Measurements from ENCODE around the gene NBEA. TPM values are rescaled to one million over a fixed set of nuclear protein-coding genes. Genes with fewer than 3 reads are reported as not detected.
"Not testable (repeated sequence)": the region's sequence is repeated elsewhere in the genome, so short reads cannot be mapped to it uniquely, and the experiment has no call there.

The NBEA gene, protein sequence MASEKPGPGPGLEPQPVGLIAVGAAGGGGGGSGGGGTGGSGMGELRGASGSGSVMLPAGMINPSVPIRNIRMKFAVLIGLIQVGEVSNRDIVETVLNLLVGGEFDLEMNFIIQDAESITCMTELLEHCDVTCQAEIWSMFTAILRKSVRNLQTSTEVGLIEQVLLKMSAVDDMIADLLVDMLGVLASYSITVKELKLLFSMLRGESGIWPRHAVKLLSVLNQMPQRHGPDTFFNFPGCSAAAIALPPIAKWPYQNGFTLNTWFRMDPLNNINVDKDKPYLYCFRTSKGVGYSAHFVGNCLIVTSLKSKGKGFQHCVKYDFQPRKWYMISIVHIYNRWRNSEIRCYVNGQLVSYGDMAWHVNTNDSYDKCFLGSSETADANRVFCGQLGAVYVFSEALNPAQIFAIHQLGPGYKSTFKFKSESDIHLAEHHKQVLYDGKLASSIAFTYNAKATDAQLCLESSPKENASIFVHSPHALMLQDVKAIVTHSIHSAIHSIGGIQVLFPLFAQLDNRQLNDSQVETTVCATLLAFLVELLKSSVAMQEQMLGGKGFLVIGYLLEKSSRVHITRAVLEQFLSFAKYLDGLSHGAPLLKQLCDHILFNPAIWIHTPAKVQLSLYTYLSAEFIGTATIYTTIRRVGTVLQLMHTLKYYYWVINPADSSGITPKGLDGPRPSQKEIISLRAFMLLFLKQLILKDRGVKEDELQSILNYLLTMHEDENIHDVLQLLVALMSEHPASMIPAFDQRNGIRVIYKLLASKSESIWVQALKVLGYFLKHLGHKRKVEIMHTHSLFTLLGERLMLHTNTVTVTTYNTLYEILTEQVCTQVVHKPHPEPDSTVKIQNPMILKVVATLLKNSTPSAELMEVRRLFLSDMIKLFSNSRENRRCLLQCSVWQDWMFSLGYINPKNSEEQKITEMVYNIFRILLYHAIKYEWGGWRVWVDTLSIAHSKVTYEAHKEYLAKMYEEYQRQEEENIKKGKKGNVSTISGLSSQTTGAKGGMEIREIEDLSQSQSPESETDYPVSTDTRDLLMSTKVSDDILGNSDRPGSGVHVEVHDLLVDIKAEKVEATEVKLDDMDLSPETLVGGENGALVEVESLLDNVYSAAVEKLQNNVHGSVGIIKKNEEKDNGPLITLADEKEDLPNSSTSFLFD (N-terminal part only)
- 0.27 and 0.61 TPM in 2 replicates for total RNA-seq

DNA sequence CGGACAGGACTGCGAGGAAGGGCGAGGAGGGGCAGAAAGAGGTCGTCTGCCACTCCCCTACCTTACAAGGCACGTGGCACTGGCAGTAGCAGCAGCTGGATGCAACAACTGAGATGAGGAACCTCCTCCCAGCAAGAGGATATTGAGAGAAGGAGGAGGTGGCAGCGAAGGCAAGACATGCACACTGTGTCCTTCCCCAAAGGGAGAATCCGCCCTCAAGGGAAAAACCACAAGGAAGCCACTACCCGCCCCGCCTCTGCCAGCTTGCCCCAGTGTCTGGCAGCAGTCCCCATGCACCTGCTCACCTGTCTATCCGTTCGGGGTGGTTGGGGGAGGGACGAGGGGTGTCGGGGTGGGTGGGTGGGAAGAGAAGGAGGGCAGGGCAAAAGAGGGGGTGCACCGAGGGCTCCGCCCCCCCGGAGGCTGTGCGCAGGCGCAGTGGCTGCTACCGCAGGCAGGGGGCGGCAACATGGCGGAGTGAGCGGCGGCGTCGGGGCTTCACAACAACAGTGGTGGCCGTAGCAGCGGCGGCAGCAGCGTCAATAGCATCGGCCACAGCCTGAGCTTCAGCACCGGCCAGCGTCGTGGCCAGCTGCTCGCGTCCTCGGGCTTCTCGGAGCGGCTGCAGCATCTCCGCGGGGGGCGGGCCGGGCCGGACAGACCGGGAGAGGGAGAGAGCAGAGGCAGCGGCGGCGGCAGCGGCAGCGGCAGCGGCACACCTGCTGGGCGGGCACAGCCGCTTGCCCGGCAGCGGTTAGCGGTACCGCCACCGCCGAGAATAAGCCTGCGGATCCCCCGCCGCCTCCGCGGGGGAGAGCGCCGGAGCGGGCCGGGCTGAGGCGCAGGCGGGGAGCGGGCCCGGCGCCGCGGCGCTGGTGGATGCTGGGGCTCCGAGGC lies at the start of gene NBEA:
TSS of gene NBEA (plus strand) at position 436 of the 897 bp plus-strand sequence. CDS start 551 bp downstream, outside the sequence.
- intact Hi-C loops (cut with micrococcal nuclease): loop anchor here (2.0 to 5.0 kb wide), 6 partner anchors 195 to 1490 kb away; partner anchors contain the start of genes CCNA1 and RFC3

DNA sequence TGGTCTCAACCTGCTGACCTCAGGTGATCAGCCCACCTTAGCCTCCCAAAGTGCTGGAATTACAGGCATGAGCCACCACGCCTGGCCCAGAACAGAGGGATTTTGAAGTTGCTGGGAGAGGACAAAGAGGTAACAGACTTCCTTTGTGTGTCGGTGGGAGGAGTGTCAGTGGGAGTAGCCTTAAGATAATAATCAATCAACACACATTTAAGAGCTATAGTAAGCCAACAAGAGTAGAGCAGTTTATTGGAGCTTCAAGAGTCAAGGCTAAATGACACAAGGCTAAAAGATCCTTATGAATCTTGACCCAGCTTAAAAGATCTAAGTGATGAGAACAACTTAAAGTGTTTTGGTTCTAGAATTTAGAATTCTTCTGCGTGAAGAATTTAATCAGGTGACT lies 47.3 kb upstream of the NBEA start:
- intact Hi-C loops (cut with micrococcal nuclease): no loop called here

DNA sequence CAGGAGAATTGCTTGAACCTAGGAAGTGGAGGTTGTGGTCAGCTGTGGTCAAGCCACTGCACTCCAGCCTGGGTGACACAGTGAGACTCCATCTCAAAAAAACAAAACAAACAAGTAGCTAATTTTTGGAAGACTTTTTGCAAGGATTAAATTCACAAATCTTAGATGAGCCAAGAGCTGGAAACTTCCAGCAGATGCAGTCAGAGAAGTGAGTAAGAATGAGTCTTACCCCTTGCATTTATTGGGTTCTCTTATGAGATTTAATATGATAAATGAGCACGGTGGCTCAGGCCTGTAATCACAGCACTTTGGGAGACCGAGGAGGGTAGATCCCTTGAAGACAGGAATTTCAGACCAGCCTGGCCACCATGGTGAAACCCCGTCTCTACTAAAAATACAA lies 44.9 kb upstream of the NBEA start:
- intact Hi-C loops (cut with micrococcal nuclease): no loop called here

DNA sequence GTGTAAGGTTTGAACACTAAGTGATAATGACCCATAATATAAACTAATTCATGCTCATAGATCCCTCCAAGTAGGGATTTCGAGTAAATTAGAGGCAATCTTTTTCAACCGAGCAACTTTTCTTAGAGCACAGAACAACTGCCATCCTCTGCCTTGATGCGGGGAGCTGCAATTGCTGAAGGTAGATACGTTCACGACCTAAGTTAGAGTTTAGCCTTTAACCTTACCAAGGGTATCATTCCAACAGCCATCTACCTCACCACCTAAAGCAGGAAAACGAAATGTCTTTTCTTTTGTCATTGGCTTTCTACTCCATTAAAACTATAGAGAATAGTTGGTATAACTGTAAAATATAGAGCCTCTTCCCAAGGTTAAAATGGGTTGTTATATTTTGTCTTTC lies 42.2 kb upstream of the NBEA start:
- intact Hi-C loops (cut with micrococcal nuclease): no loop called here

DNA sequence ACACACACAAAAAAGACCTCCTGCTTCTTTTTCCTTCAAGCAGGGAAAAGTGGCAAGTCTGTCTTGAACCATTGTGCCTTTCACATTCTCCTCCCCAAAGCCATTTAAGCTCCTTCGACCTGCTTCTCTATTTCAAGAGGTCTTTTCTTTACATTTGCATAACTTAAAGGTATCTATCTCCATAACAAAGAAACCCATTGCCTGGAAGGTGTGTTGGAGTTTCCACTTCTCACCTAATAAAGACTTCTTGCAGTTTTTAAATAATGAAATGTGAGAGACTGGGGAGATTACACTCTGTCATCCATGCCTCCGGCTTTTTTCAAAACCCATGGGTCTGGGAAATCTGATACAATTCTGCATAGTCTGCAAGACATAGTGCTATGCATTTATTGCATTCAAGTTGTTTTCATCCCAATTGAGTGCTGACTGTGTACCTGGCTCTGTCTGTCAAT lies 41.8 kb upstream of the NBEA start:
- intact Hi-C loops (cut with micrococcal nuclease): no loop called here

DNA sequence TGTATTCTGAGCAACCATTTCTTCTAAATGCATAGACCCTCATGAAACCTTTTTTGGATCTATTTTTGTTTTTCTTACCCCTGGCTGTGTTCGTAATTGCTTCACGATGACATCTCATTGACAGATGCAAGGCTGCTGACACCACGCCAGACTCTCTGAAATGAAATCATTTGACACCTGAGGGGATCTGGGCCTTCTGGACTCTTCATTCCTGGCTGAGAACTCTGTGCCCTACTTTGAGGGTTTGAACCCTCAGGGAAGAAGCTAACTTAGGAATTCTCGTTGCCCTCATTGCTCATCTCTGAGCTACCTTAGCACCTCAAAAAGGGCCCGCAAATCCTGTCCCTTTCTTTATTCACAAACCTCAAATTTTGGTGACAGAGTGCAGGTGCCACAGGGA lies 40.5 kb upstream of the NBEA start:
- intact Hi-C loops (cut with micrococcal nuclease): no loop called here

DNA sequence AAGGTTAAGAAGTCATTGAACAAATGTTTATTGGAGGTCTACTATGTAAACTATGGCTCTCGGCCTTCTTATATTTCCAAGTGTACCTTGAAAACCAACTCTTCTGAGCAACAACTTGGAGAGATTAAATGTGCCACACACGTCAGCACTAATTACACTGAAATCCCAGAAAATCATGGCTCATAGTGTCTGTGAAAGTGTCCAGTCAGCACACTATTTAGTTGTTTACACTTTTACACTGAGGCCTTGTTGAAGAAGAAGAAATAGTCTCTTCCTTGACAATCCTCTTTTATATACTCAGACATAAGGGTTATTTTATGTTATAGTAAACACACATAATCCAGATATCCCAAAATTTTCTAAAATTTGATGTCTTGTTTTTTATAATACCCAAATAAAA lies 30.9 kb upstream of the NBEA start:
- intact Hi-C loops (cut with micrococcal nuclease): no loop called here

DNA sequence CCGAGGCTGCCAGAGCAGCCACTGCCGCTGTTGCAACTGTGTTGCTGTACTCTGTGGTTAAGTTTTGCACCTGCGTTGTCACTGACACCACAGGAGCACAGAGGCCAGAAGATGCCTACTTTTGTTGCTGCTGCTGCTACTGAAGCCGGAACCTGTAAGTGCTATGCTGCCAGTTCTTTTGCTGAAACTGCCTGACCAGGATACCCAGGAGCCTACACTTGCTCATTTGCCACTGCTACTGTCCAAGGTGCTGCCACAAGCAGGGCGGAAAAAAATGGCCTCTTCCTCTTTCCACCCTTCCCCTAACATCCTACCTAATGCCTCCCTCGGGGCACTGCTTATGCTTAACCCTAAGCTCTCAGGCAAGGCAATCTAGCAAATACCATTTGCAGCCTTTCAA lies 29.0 kb upstream of the NBEA start:
- intact Hi-C loops (cut with micrococcal nuclease): no loop called here

DNA sequence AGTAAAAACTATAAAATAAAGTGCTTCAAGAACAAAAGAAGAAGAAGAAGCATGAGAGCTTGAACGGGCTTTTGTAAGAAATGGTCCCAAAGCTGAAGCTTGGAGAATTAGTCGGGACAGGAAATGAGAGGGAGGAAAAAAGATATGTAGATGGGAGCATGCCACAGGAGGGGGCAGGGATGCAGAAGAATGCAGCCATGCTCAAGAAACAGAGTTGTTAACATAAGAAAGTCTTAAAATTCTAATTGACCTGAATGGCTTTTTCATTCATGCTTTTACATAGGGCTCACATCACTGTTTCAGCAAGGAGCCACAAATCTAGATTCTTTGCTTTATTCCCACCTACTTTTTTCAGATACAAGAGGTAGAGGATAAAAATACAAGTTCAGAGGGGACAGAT lies 27.7 kb upstream of the NBEA start:
- intact Hi-C loops (cut with micrococcal nuclease): no loop called here

DNA sequence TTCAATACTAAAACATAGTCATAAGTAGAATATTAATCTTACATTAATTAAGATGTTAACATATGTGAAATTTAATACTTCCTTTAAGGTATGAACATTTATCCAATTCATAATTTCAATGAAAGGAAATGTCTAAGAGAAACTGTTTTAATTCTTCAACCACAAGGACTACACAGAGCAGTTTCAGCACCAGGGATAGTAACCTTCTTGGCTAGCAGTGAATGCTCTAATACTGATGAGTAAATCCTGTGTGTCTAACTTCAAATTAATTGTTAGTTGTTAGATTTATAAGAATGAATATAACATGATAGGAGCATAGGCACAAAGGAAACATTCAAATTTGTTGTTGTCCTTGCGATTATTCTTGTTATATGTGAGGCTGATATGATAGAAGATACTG lies 15.6 kb upstream of the NBEA start:
- intact Hi-C loops (cut with micrococcal nuclease): no loop called here

DNA sequence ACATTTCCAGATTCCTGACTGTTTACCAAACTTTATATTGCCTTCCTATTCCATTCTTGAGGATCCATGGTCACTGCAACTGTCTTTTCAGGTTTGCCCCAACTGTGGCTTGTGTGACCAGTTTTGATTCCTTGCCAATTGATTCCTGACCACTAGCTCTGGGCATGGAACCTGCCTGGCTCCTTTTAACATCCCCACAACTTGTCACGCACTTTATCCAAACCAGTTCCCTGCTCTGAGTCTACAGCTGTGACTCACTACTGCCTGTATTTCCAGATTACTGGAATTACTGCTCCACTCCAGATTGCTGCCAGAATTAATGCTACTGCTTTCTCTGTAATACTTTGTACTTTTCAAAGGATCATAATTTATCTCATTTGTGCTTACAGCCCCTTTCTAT lies 13.4 kb upstream of the NBEA start:
- intact Hi-C loops (cut with micrococcal nuclease): not testable (repeated sequence)

DNA sequence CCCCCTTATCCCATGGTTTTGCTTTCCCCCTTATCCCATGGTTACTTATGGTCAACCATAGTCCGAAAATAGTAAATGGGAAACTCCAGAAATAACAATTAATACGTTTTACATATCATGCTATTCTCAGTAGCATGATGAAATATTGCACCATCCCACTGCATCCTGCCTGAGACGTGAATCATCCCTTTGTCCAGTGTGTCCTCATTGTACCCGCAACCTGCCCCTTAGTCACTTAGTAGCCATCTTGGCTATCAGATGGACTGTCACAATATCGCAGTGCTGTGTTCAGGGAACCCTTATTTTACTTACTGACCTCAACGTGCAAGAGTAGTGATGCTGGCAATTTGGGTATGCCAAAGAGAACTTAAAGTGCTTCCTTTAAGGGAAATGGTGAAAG lies 10.5 kb upstream of the NBEA start:
- intact Hi-C loops (cut with micrococcal nuclease): no loop called here

DNA sequence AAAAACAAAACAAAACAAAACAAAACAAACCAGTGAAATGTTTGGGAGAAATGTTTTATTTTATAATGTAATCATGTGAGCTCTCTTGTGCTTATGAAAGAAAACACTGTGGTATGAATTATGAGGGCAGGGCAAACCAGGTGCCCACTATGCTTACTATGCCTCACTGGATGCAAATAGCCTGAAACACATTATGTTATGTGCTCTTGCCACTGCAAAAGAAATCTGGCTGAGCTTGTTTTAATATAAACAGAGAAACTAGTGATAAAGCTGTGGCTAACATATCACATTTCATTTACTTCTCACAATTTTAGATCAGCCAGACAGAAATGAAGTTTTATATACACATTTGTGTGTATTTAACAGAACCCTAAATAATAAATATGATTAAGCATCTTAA lies 8.7 kb upstream of the NBEA start:
- intact Hi-C loops (cut with micrococcal nuclease): no loop called here

DNA sequence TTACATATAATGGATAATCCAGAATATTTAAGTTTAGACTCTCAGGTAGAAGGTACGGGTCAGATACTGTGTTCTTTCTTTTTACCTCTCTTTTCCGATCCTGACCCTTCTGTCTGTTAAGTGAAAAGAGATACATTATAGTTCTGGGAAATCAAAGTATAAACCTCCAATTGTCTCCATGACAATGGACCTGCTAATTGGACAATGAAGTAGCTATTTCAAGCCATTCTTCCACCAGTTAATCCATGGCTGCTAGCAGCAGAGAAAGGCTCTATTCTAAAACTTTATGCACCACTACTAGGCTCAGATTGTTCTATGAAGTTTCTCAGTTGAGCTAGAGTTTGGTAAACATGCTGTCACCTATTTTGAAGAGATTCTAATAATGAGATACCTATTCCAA lies 8.3 kb upstream of the NBEA start:
- intact Hi-C loops (cut with micrococcal nuclease): no loop called here

DNA sequence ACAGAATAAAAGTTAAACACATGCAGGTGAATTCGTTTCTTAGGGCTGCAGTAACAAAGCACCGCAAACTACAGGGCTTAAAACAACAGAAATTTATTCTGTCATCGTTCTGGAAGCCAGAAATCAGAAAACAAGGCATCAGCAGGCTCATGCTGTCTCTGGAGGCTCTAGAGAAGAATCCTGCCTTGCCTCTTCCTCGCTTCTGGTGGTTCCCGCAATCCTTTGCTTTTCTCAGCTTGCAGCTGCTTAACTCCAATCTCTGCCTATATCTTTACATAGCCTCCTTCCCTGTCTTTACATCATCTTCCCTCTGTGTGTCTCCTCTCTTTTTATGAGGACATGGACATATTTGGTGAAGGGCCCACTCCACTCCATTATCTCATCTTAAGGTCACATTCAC lies 6.2 kb upstream of the NBEA start:
- intact Hi-C loops (cut with micrococcal nuclease): no loop called here

DNA sequence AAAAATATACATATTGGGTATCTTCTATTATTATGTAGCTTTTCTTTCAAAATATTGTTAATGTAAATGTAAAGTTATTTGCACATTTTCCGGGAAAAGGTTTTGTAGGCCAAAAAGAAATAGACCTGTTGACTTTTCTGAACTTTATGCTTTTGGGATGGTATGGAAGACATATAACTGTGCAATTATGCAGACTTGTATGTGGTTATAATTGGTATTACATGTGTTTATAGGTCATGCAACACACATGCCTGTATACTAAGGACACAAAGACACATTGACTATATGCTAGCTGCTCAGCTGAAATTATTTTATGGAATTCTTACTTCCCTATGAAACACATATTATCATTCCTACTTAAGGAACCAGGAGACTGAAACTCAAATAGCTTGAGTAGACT lies 2.3 kb upstream of the NBEA start:
- intact Hi-C loops (cut with micrococcal nuclease): loop anchor here (2.0 to 5.0 kb wide), 5 partner anchors 19 to 1493 kb away; partner anchors contain the start of gene CCNA1

DNA sequence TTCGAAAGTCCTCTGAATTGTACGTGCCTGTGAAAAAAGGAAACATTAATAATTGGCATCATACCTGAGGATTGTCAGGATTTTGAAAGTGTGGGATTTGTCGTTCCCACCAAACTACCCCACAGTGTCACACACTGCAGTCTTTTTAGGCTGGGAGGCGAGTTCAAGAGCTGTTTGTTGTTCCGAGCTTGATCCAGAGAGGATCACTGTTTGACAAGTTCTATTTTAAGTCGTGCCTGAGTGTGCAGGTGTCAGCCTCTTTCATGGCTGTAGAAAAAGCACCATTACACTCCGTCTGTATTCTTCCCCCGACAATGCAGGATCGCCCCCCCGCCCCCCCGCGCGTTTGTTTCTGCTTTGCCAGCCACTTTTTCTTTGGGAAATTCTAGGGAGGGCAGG lies 635 bp upstream of the NBEA start:
- intact Hi-C loops (cut with micrococcal nuclease): loop anchor here (5.0 kb wide), 4 partner anchors 196 to 1491 kb away; partner anchors contain the start of gene CCNA1

DNA sequence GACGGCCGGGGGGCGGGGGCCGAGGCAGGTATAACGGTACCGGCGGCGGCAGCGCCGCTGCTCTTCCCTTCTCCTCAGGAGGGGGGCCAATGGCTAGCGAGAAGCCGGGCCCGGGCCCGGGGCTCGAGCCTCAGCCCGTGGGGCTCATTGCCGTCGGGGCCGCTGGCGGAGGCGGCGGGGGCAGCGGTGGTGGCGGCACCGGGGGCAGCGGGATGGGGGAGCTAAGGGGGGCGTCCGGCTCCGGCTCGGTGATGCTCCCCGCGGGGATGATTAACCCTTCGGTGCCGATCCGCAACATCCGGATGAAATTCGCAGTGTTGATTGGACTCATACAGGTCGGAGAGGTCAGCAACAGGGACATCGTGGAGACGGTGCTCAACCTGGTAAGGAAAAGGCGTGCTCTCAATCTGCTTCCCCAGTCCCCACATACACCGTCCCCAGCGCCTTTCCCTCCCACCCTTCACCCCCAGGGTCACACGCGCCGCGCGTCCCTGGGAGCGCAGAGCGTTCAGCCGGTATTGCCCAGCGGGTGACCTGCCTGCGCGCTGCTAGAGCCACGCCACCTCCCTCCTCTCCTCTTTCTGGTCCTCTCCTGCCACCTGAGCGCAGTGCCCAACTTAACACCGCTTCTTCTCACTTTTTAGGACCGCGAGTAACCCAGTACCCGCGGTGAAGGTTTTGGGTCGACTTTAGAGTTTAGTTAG lies 814 bp downstream of the NBEA start:
- intact Hi-C loops (cut with micrococcal nuclease): loop anchor here (2.0 to 5.0 kb wide), 6 partner anchors 194 to 1489 kb away; partner anchors contain the start of genes CCNA1 and RFC3

DNA sequence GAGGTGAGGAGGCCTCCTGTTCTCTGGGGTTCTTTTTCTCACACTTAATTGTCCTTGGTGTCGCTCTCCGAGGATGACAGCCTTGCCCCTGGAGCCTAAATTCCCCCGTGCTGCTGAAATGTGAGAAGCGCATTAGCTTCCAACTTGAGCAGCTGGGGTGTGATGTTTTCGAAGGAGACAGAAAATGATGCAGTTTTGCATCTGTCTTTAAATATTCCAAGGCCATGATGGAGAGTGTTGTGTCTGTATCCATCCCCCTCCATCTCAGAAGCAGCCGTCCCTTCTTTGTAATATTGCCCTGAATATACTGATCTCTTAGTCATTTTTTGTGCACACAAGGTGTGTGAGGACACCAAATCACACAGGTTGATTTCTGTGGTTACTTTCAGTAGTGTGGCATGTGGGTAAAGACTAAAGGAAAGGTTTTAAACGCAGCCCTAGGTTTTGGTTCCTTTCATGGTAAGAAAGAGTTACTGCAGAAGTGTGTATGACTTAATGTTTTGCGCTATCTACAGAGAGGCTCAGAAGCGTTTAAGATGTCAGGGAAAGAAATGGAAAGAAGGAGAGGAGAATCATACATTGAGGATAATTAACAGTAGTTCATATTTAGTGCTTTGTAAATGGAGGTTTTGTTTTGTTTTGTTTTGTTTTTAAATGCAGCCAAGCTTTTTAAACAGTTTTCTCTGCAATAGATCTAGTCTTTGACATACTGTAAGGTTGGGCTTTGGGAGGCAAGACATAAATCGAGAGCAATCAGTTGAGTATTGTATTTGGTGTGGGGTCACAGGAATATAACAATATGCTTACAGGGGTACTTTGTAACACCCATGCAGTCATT lies 1.6 kb downstream of the NBEA start:
- intact Hi-C loops (cut with micrococcal nuclease): loop anchor here (2.0 to 5.0 kb wide), 6 partner anchors 194 to 1489 kb away; partner anchors contain the start of genes CCNA1 and RFC3

Measured in T-helper 1 cell treated with Interleukin-12 subunit alpha and Interleukin-12 subunit beta and Interleukin-4 antibody, amounts not matched to agents 30 ng/mL and 1 ng/mL, for 36 hours (primary cell).